Occipital lobe (tissue), 2 donors: Measurements from ENCODE around the gene OTOS. TPM values are rescaled to one million over a fixed set of nuclear protein-coding genes. Genes with fewer than 3 reads are reported as not detected.

Experiments used
- DNase-seq: peaks from one replicate; lab custom pipeline; 2025; lab: John Stamatoyannopoulos, UW
- total RNA-seq: library from RNA; depleted of rRNA; stranded (reverse); fragments of >200 nt; gene quantifications from one replicate; pipeline ENCODE4 v1.2.3, GENCODE V29; 2014

The OTOS gene
- total RNA-seq, 1 donor from 2014 or later: 0.94 TPM

DNA sequence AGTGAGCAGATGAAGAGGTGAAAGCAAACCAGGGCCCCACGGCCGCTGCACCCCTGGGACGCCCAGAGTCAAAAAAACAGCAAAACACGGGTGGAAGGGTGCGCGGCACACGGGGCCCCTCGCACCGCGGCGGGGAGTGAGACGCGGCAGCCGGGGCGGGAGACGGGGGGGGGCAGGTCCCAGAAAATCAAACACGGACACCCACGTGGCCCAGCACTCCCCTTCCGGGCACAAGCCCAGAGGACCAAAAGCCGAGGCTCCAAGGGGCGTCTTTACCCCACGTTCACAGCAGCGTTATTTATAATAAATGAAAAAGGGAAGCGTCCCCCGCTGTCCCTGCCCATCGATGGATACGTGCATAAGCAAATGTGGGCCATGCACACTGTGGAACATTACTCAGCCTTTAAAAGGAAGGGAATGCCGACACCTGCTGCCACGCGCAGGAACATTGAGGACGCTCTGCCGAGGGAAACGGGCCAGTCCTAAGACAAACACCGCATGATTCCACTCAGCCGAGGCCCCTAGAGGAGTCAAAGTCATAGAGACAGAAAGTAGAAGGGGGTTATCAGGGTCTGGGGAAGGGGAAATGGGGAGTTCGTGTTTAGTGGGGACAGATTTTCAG is 3.7 kb downstream of the OTOS start:
- DNase-seq: no peak

- peak; percentile 82 for DNase-seq
These were observed 4.3 kb downstream of the OTOS start, which contains the start of gene COPS9 for GRCh38 chr2:240136013-240136670. COPS9 (minus strand) TSS chr2:240136305; CDS start chr2:240136284, 21 bp downstream.

DNA sequence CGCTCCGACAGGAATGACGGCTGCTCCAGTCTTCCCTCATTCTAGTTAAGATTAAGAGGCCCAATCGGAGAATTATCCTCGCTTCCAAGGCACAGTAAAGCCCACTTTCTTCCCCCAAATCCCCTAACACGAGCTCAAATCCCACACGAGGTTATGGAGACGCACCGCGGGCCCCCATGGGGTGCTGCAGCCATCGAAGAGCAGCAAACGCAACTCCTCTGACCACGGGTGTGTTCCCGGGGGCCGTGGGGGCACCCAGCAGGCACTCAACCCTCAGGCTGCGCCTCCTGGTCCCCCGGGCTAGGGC is 4.8 kb downstream of the OTOS start:
- DNase-seq: no peak

- DNase-seq: no peak
These were observed 5.4 kb downstream of the OTOS start for GRCh38 chr2:240134956-240135520.

DNA sequence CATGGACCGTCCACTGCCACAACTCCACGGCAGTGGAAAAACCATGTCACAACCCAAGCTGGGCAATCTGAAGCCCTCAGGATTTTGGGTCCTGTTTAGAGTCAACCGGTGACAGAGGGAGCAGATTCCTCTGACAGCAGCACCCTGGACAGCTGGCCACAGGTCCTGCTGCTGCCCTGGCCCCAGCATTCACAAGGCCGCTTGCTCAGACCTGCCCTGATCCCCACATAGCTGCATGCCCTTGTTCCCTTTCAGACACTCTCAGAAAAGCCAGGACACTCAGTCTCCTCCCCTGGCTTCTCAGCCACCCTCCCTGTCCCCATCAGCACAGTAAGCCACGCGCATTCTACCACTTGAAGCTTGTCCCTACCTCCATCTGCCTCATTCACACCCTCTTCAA is 6.0 kb downstream of the OTOS start:
- no peak for DNase-seq

DNA sequence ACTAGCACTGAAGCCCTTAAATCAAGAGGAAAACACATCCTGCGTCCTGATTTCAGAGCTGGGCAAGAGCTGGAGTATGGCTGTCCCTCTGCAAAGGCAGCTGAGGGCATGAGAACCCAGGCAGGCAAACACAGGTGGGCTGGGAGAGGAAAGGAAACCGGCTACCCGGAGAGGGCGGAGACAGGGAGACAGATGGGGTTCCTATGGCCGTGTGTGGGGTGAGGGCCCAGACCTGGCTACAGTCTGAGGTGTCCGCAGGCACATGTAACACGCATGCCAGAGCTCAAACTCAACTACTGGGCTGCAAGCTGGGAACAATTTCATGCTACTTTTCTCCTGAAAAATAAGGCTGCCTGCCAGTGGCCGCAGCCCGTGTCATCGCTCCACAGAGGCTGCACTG is 7.1 kb downstream of the OTOS start:
- DNase-seq: no peak

DNA sequence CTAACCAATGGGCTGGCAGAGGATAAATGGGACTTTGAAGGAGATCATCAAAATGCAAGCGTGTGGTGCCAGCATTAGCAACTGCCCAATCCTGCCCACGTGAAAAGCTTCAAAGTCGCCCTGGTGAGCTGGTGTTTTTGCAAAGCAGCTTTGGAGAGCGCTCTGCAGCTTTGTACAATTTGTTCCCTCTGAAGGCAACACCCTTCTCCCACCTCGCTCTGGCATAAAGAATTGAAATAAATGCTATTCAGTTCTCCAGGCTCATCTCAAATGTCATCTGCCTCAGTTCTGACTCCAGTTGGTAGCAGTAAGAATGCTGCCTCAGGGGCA is 7.8 kb downstream of the OTOS start:
- DNase-seq: peak; percentile 55

DNA sequence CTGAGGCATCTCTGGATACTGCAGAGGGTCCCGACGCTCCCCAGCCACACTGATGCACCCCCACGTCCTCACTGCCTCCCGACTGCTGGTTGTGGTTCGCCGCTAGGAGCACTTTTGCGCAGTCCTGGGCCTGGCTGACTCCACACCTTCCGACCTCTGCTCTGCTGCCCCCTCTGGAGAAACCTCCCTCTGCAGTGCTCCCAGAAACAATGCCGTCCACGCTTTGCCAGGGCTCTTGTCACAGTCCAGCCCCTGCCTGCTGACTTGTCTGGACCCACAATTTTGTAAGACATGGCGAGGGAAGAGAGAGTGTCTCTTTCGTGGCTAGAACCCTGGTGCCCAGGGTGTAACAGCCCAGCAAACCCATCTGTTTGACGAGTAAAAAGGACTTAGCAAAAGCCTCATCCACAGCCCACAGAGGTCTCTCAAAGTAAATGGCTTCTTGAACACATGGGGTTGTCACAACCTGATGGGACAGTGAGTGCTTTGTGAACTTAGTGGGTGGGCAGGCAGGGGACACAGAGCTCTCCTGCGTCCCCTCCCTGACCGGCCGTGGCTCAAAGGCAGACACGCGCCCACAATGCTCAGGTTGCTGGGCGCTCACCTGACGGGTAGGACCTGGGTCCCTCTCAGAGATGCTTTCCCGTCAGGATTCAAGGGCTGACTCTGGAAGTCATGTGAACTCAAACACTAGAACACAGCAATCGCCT is 8.4 kb downstream of the OTOS start:
- DNase-seq: no peak

DNA sequence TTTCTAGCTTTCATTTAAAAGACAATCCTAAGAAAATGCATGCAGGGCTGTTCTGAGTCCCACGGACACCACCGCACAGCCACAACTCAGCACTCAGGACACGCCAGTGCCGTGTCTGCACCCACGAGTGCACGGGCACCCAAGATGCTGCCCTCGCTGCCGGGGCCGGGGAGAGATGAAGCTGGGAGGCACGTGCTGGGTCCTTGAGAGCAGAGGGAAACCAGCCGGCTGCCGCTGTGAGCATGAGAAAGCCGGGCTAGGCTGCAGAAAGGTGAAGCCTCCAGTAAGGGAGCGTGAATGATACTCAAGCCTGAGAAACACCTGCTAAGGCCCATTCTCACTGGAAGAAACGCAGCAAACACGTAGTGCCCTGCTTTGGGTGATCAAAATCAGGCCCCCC is 9.2 kb downstream of the OTOS start:
- no peak for DNase-seq

- DNase-seq: no peak
These were observed 9.9 kb downstream of the OTOS start for GRCh38 chr2:240130393-240131195.

DNA sequence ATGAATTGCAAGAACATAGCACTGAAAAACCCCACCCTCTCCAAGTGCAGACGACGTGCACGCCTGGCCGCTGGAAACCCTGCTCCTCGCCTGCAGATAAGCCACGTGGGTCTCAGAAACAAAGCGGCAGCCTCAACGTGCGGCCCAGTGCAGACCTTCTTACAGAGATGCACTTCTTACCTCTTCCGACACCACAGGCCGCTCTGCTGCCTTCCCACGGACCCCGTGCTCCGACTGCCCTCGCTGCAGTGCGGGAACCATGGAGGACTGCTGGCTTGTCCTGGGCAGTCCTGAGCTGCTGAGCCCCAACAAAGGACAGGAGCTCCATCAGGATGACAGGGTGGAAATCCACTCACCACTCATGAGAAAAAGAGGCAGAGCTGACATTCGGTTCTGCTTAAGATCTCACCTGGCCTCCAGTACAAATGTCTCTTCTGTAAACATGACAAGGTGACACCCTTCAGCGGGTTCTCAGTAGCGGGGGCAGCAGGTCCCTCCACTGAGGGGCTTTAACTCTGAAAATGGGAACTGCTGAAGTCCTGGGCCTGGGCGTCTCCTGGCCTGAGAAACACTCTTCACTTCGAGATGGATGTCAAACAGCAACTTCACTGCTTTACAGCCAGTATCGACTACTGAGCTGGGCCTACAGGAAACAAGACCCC is 10.6 kb downstream of the OTOS start:
- DNase-seq: no peak

DNA sequence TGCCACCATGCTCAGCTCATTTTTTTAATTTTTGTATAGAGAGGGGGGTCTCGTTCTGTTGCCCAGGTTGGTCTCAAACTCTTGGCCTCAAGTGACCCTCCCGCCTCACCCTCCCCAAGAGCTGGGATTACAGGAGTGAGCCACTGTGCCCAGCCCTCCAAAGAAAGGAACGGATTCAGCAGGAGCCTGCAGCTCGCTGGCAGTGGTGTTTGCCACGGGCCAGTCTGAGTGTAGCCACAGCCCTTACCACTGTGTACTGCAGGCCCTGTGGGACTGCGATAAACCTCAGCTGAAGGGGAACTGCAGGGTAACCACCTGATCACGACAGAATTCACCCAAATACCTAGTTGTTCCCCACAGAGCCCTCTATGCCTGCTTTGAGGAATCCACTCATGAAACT is 11.1 kb downstream of the OTOS start:
- no peak for DNase-seq

- DNase-seq: no peak
These were observed 11.8 kb downstream of the OTOS start for GRCh38 chr2:240128608-240129145.

DNA sequence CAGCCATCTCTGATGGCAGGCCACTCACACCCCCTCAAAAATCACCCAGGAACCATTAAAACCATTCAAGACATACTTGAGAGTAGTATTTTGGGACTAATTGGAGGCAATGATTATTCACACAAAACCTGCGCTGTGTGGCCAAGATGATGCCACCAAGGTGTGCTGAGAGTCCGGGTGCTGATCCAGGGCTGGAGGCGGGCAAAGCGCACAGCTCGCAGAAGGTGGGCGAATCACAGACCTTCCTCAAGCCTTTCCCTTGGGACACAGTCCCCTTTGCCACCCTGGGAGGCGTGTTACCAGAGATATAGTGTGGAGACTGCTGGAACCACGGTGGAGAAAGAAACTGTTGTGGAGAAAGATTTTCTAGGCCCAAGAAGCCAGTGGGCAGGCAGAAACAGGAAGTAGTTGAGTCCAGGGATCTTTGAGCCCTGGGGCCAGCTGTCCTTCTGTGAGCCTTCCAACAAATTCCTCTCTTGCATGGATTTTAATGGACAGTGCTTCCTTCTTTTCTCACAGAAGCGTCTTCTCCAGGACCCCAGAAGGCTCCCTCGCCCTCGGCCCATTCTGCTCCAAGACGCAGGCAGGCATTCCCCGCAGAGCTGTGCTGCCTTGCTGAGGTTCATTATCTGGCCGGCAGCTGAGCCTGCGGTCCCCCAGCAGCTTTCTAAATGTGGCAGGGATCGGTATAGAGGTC is 12.4 kb downstream of the OTOS start:
- DNase-seq: no peak

- DNase-seq: no peak
These were observed 13.2 kb downstream of the OTOS start for GRCh38 chr2:240127191-240127750.

DNA sequence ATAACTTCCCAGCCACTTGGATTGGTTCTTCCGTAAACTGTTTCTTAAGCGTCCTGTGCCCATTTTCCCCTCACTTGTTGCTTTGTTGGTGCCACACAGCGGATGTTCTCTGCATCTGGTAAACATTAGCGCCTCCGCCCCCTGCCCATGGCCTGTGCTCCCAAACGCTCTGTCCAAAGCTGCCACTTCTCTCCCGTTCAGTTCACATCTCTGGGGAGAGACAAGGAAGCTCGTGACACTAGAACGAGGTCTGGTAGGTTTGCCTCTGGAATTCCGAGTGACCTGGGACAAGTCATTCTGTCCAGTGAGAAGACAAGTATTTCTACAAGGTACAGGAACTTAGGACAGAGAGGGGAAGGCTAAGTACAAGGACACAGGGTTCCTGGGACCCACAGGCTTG is 13.7 kb downstream of the OTOS start:
- DNase-seq: no peak

GRCh38 chr2:240125742-240126141 is 14.7 kb downstream of the OTOS start:
- DNase-seq: no peak

- no peak for DNase-seq
These were observed 15.8 kb downstream of the OTOS start for GRCh38 chr2:240124651-240125030.

GRCh38 chr2:240123821-240124650 is 16.4 kb downstream of the OTOS start:
- no peak for DNase-seq
